HCT116 (cell line): ENCODE data around the gene RABL6. TPM values are rescaled to one million over a fixed set of nuclear protein-coding genes. Genes with fewer than 3 reads are reported as not detected.
A peak's percentile ranks its signal among the peaks of the same experiment; 100 is the strongest.

Experiments
- ATAC-seq: fragments of 200-7000 bp; cut with Tn5 transposase; 2 replicates; pipeline ENCODE4 v1.9.1; 2020; ENCODE audit warnings: mild to moderate bottlenecking, moderate library complexity
- BruUV-seq: library from RNA; stranded (reverse); fragments of 400-500 nt; replicated peaks from 2 replicates; lab custom pipeline; 2021; lab: Mats Ljungman, UMichigan
- CTCF ChIA-PET: fragments of 300-600 bp; sonication (Branson Sonifier 250); formaldehyde crosslinking; loops from one replicate; lab custom pipeline; 2021; ENCODE audit warnings: antibody characterized with exemption; lab: Charles Lee
- POLR2A ChIA-PET: fragments of 300-600, 350-600 bp; sonication (Branson Sonifier 250); formaldehyde crosslinking; loops from one replicate; lab custom pipeline; 2021; ENCODE audit warnings: antibody characterized with exemption; lab: Charles Lee
- RAD21 ChIA-PET, 2 experiments: fragments of 300-600 bp; sonication (Branson Sonifier 250); formaldehyde crosslinking; loops; one replicate each; lab custom pipeline; 2023; ENCODE audit warnings: low total read pairs in 2 of 2; ENCODE audit not compliant: uncharacterized antibody in 2 of 2, unreplicated experiment in 2 of 2, low non-redundant PET in 1 of 2; lab: Charles Lee
- DNase-seq: peaks from one replicate; pipeline ENCODE4 v3.0.0-alpha.2; 2010; ENCODE audit warnings: low read depth, low spot score
- H2AFZ ChIP-seq: fragments of 200-600 bp; shearing (Covaris generic), sonication (generic); 2 replicates; pipeline ENCODE4 v1.6.1; 2017; ENCODE audit warnings: low read depth, mixed run types, mixed read lengths, antibody characterized with exemption, low read length; ENCODE audit not compliant: poor library complexity, severe bottlenecking
- H3K27ac ChIP-seq: 2 replicates; pipeline ENCODE4 v1.5.1; 2012; ENCODE audit warnings: low read depth, low read length
- H3K27me3 ChIP-seq: fragments of 200-600 bp; sonication (generic); 2 replicates; pipeline ENCODE4 v1.6.1; 2016; ENCODE audit warnings: mixed run types, low read length, mixed read lengths; ENCODE audit not compliant: insufficient read depth
- H3K36me3 ChIP-seq, 2 experiments: fragments of 200-500 bp in 1 of 2; fragments of 200-600 bp in 1 of 2; sonication (Bioruptor generic) in 1 of 2; sonication (generic) in 1 of 2; 2 replicates each; pipeline versions ENCODE4 v1.5.1 to v1.6.1; 2014 to 2016; ENCODE audit warnings: low read length in 2 of 2, inconsistent platforms in 1 of 2, mixed read lengths in 1 of 2, mixed run types in 1 of 2; ENCODE audit not compliant: insufficient read depth in 2 of 2, control insufficient read depth in 1 of 2
- H3K4me1 ChIP-seq, 2 experiments: fragments of 200-600 bp in 1 of 2; sonication (generic) in 1 of 2; 2 replicates each; pipeline versions ENCODE4 v1.5.1 to v1.6.1; 2012 to 2017; ENCODE audit warnings: low read length in 2 of 2, inconsistent platforms in 1 of 2, mild to moderate bottlenecking in 1 of 2, mixed read lengths in 1 of 2, mixed run types in 1 of 2, moderate library complexity in 1 of 2; ENCODE audit not compliant: insufficient read depth in 2 of 2, control insufficient read depth in 1 of 2
- H3K4me2 ChIP-seq: fragments of 200-600 bp; sonication (generic); 2 replicates; pipeline ENCODE4 v1.6.1; 2017; ENCODE audit warnings: mixed run types, low read length, mixed read lengths
- H3K4me3 ChIP-seq, 2 experiments: fragments of 200-600 bp in 1 of 2; sonication (generic) in 1 of 2; replicated peaks in 1 of 2; 2 replicates each; pipeline ENCODE4 v1.5.1; 2011 to 2016; ENCODE audit warnings: low read length in 2 of 2, control low read depth in 1 of 2, low read depth in 1 of 2, mild to moderate bottlenecking in 1 of 2, mixed read lengths in 1 of 2, mixed run types in 1 of 2
- H3K79me2 ChIP-seq: fragments of 200-600 bp; sonication (generic); 2 replicates; pipeline ENCODE4 v1.6.1; 2017; ENCODE audit warnings: mild to moderate bottlenecking, mixed run types, low read length, moderate library complexity, mixed read lengths; ENCODE audit not compliant: insufficient read depth
- H3K9ac ChIP-seq: fragments of 200-600 bp; sonication (generic); 2 replicates; pipeline ENCODE4 v1.6.1; 2016; ENCODE audit warnings: low read length, mixed read lengths
- H3K9me2 ChIP-seq: fragments of 200-600 bp; sonication (generic), shearing (Covaris generic); 2 replicates; pipeline ENCODE4 v1.6.1; 2017; ENCODE audit warnings: mixed run types, mild to moderate bottlenecking, moderate library complexity; ENCODE audit not compliant: insufficient read depth
- H3K9me3 ChIP-seq, 2 experiments: fragments of 200-500 bp in 1 of 2; fragments of 200-600 bp in 1 of 2; sonication (Bioruptor generic) in 1 of 2; sonication (generic) in 1 of 2; 2 replicates each; pipeline ENCODE4 v1.6.1; 2014 to 2017; ENCODE audit warnings: low read length in 2 of 2, mixed read lengths in 2 of 2, inconsistent platforms in 1 of 2, low read depth in 1 of 2, mild to moderate bottlenecking in 1 of 2, mixed run types in 1 of 2, moderate library complexity in 1 of 2; ENCODE audit not compliant: control insufficient read depth in 1 of 2, insufficient read depth in 1 of 2
- H4K20me1 ChIP-seq: fragments of 200-600 bp; sonication (generic), shearing (Covaris generic); 2 replicates; pipeline ENCODE4 v1.6.1; 2017; ENCODE audit warnings: mixed run types, mild to moderate bottlenecking, moderate library complexity; ENCODE audit not compliant: insufficient read depth
- ATF3 ChIP-seq: IDR thresholded peaks from 2 replicates; pipeline ENCODE4 v1.6.1; 2012
- EZH2phosphoT487 ChIP-seq: fragments of 200-600 bp; IDR thresholded peaks from 2 replicates; pipeline ENCODE4 v1.6.1; 2018; ENCODE audit warnings: antibody characterized with exemption, borderline replicate concordance
- REST ChIP-seq: IDR thresholded peaks from 2 replicates; pipeline ENCODE4 v1.6.1; 2012; ENCODE audit warnings: low read depth
- TCF7L2 ChIP-seq: IDR thresholded peaks from 2 replicates; pipeline ENCODE4 v1.7.0; 2011; ENCODE audit warnings: borderline replicate concordance, inconsistent platforms; ENCODE audit not compliant: insufficient read depth, insufficient read length; ENCODE audit errors: extremely low read depth
- YY1 ChIP-seq: IDR thresholded peaks from 2 replicates; pipeline ENCODE4 v1.6.1; 2011; ENCODE audit warnings: low read length, low read depth, moderate library complexity, mild to moderate bottlenecking; ENCODE audit not compliant: insufficient replicate concordance; ENCODE audit errors: extremely low read depth
- ZFX ChIP-seq: fragments of 450-650 bp; IDR thresholded peaks from 2 replicates; pipeline ENCODE4 v1.6.1; 2017
- ZNF274 ChIP-seq: fragments of 200-500 bp; sonication (Bioruptor generic); IDR thresholded peaks from 2 replicates; pipeline ENCODE4 v1.6.1; 2014; ENCODE audit warnings: mild to moderate bottlenecking, low read depth, low read length, inconsistent platforms
- intact Hi-C: fragments of 100-400 bp; cut with micrococcal nuclease; formaldehyde crosslinking; loops from 2 replicates; pipeline ENCODE4 v1.10.0; 2022
- total RNA-seq: library from RNA; stranded (reverse); gene quantifications from one replicate; pipeline ENCODE4 v1.2.1, GENCODE V29; 2021; ENCODE audit not compliant: unreplicated experiment

The RABL6 gene
- total RNA-seq, 1 experiment from 2014 or later = 98.6 TPM

GRCh38 chr9:136886610-136887597, 79.2 kb downstream of the RABL6 start:
- Histone ChIP-seq H3K9me3 (no peaks in the 10 kb centered on the region), H3K4me3 (peak overlapping the region; percentile 79 to 91), H3K27ac (peak overlapping the region; percentile 88), H3K9ac (peak overlapping the region; percentile 93), H3K9me2 (no peaks in the 10 kb centered on the region), H3K4me1 (peaks cover 20 to 33% of the 10 kb centered on the region in 2 experiments), H3K36me3 (peaks cover 0 to 8% of the 10 kb centered on the region in 2 experiments; a peak in 1 of 4 replicates), H3K79me2 (peaks cover 52% of the 10 kb centered on the region)
- ATAC-seq = peak; percentile 14
- DNase-seq = no peak
- RAD21 ChIA-PET = no interaction called here
- TF ChIP-seq TCF7L2 = no peak
- no peak for TF ChIP-seq YY1
- TF ChIP-seq ATF3 = no peak
- no peak for TF ChIP-seq ZNF274
- no peak for TF ChIP-seq EZH2phosphoT487
- TF ChIP-seq REST = no peak
- peak; percentile 47; the same call in 1 of the 2 replicates for TF ChIP-seq ZFX
- TF ChIP-seq, all 23 proteins: peak for 1
- intact Hi-C loops = no loop called here
- CTCF ChIA-PET = interaction anchor here (1.0 to 1.6 kb wide), 4 partner anchors 14 to 61 kb away, joined by 3 to 7 read pairs (median 4); partner anchors contain the start of gene AJM1
- Histone ChIP-seq H4K20me1 (no peaks in the 10 kb centered on the region), H3K27me3 (no peaks in the 10 kb centered on the region), H2AFZ (no peak overlapping the region), H3K4me2 (peak overlapping the region; percentile 95)
- no TSS peak for BruUV-seq
- POLR2A ChIA-PET = interaction anchor here (0.6 to 1.0 kb wide), 2 partner anchors 21 to 69 kb away, joined by 3 read pairs; partner anchors contain the start of gene EDF1
